GM21619 (cell line): Measurements from ENCODE around the gene SLC31A1.

Experiments used
- ATAC-seq: cut with Tn5 transposase; IDR thresholded peaks from one replicate; pipeline ENCODE4 v1.9.1; 2021; ENCODE audit not compliant: unreplicated experiment

The SLC31A1 gene

GRCh38 chr9:113301548-113301947 is 80.2 kb downstream of the SLC31A1 start:
- no peak for ATAC-seq

- no peak for ATAC-seq
Measured at GRCh38 chr9:113302792-113303418, 81.6 kb downstream of the SLC31A1 start, which contains the start of gene RNF183. Gene RNF183 (minus strand): TSS chr9:113303376. CDS start chr9:113298184, 5,192 bp downstream.

GRCh38 chr9:113306566-113306965 is 85.2 kb downstream of the SLC31A1 start:
- no peak for ATAC-seq

- no peak for ATAC-seq
Measured at GRCh38 chr9:113307396-113307975, 86.1 kb downstream of the SLC31A1 start.

- ATAC-seq = no peak
Measured at GRCh38 chr9:113309204-113309813, 88.0 kb downstream of the SLC31A1 start.

GRCh38 chr9:113310538-113310937 is 89.2 kb downstream of the SLC31A1 start:
- no peak for ATAC-seq

- no peak for ATAC-seq
Measured at GRCh38 chr9:113311961-113312360, 90.6 kb downstream of the SLC31A1 start.

- ATAC-seq = no peak
Measured at GRCh38 chr9:113313261-113313660, 91.9 kb downstream of the SLC31A1 start.
